HG03575 (cell line): Measurements from ENCODE around the gene CTNS.
A peak's percentile ranks its signal among the peaks of the same experiment; 100 is the strongest.

Experiments used
- ATAC-seq: cut with Tn5 transposase; IDR thresholded peaks from one replicate; pipeline ENCODE4 v1.9.1; 2021; ENCODE audit not compliant: unreplicated experiment, insufficient number of reproducible peaks, low FRiP score; ENCODE audit errors: extremely low read depth

The CTNS gene

GRCh38 chr17:3636154-3636907 lies at the start of gene CTNS, which contains the start of gene SHPK:
Gene CTNS (plus strand): TSS chr17:3636760. CDS start chr17:3640207, 3,447 bp downstream.
Gene SHPK (minus strand): TSS chr17:3636250. CDS start chr17:3636219, 31 bp downstream.
- peak; percentile 56 for ATAC-seq

GRCh38 chr17:3589784-3590183 lies 46.8 kb upstream of the CTNS start:
- ATAC-seq, result no peak

- ATAC-seq, result no peak
Observed at GRCh38 chr17:3590231-3590630, 46.3 kb upstream of the CTNS start.

GRCh38 chr17:3590768-3591167 lies 45.8 kb upstream of the CTNS start:
- ATAC-seq, result no peak

- ATAC-seq, result no peak
Observed at GRCh38 chr17:3592216-3592860, 44.2 kb upstream of the CTNS start.

- ATAC-seq, result no peak
Observed at GRCh38 chr17:3593384-3593783, 43.2 kb upstream of the CTNS start.

- no peak for ATAC-seq
Observed at GRCh38 chr17:3594051-3594800, 42.3 kb upstream of the CTNS start.

- no peak for ATAC-seq
Observed at GRCh38 chr17:3594976-3595375, 41.6 kb upstream of the CTNS start.

- no peak for ATAC-seq
Observed at GRCh38 chr17:3596804-3597464, 39.6 kb upstream of the CTNS start.

GRCh38 chr17:3598078-3598477 lies 38.5 kb upstream of the CTNS start:
- ATAC-seq, result no peak

- no peak for ATAC-seq
Observed at GRCh38 chr17:3600529-3601205, 35.9 kb upstream of the CTNS start.

- ATAC-seq, result no peak
Observed at GRCh38 chr17:3602499-3602898, 34.1 kb upstream of the CTNS start.

GRCh38 chr17:3603119-3603869 lies 33.3 kb upstream of the CTNS start:
- no peak for ATAC-seq

GRCh38 chr17:3603870-3604259 lies 32.7 kb upstream of the CTNS start:
- ATAC-seq, result no peak

- no peak for ATAC-seq
Observed at GRCh38 chr17:3609689-3610088, 26.9 kb upstream of the CTNS start.

GRCh38 chr17:3610523-3610922 lies 26.0 kb upstream of the CTNS start:
- ATAC-seq, result no peak

- no peak for ATAC-seq
Observed at GRCh38 chr17:3613124-3613523, 23.4 kb upstream of the CTNS start.

GRCh38 chr17:3615160-3615870 lies 21.2 kb upstream of the CTNS start:
- no peak for ATAC-seq
